Aorta (tissue), 5 donors: ENCODE data around the gene ALOX5AP. TPM values are rescaled to one million over a fixed set of nuclear protein-coding genes. Genes with fewer than 3 reads are reported as not detected.
A peak's percentile ranks its signal among the peaks of the same experiment; 100 is the strongest.

Source experiments
- ATAC-seq: fragments of 200-7000 bp; cut with Tn5 transposase; one replicate; pipeline ENCODE4 v1.9.1; 2022; ENCODE audit warnings: moderate library complexity; ENCODE audit not compliant: low FRiP score
- DNase-seq, 2 donors: peaks; one replicate each; pipeline ENCODE4 v3.0.0-alpha.2; 2020
- H3K27ac ChIP-seq, 2 donors: one replicate each; pipeline ENCODE4 v1.5.1; 2013; ENCODE audit warnings: low read length in 2 of 2, mild to moderate bottlenecking in 2 of 2, moderate library complexity in 2 of 2, control low read depth in 1 of 2, inconsistent platforms in 1 of 2, low read depth in 1 of 2
- H3K27me3 ChIP-seq, 2 donors: one replicate each; pipeline ENCODE4 v1.6.1; 2013; ENCODE audit warnings: control low read depth in 1 of 2, low read length in 1 of 2, mild to moderate bottlenecking in 1 of 2, moderate library complexity in 1 of 2; ENCODE audit not compliant: insufficient read depth in 2 of 2, control insufficient read depth in 1 of 2
- H3K36me3 ChIP-seq, 2 donors: one replicate each; pipeline ENCODE4 v1.6.1; 2013; ENCODE audit warnings: control low read depth in 1 of 2, low read length in 1 of 2, mild to moderate bottlenecking in 1 of 2; ENCODE audit not compliant: insufficient read depth in 2 of 2, control insufficient read depth in 1 of 2
- H3K4me1 ChIP-seq, 2 donors: one replicate each; pipeline ENCODE4 v1.6.1; 2013; ENCODE audit warnings: low read length in 2 of 2, control low read depth in 1 of 2, mild to moderate bottlenecking in 1 of 2, moderate library complexity in 1 of 2; ENCODE audit not compliant: insufficient read depth in 2 of 2, control insufficient read depth in 1 of 2
- H3K4me3 ChIP-seq, 2 donors: one replicate each; pipeline ENCODE4 v1.5.1; 2013; ENCODE audit warnings: low read length in 2 of 2, control low read depth in 1 of 2, mild to moderate bottlenecking in 1 of 2
- H3K9me3 ChIP-seq: one replicate; pipeline ENCODE4 v1.6.1; 2013; ENCODE audit warnings: mild to moderate bottlenecking, low read length; ENCODE audit not compliant: control insufficient read depth
- WGBS, 2 donors: extraction: QIAGEN DNeasy Blood & Tissue Kit; methylation state at CpG; one replicate each; pipeline ENCODE4 v1.1.7; 2013; 5-methylcytosine and 5-hydroxymethylcytosine counted together
- intact Hi-C, 2 donors: fragments of 100-400 bp; cut with DNase I; formaldehyde crosslinking; loops; one replicate each; pipeline versions ENCODE4 v1.14.2 to v1.15.0; 2022
- polyA plus RNA-seq, 2 donors: library from polyadenylated mRNA; stranded (reverse); fragments of 200-250 nt; gene quantifications; one replicate each; pipeline ENCODE4 v1.2.3, GENCODE V29; 2013
- total RNA-seq, 2 donors: library from RNA; stranded (reverse); fragmentation: NEBNext Ultra II Directional; extraction: Animal tissue kit (Norgen Biotek cat#: 25700); gene quantifications; one replicate each; pipeline ENCODE4 v1.2.1, GENCODE V29; 2021
- donor health status: healthy with polysubstance abuse.
- donor health status: Bipolar disorder and iron deficiency.
- donor health status: DM: no; HTN: no; CAD: no.
- donor health status: DM: no; HTN: no; CAD: no.
- donor health status: DM: yes; HTN: yes; CAD: no.

The ALOX5AP gene
- total and polyA plus RNA-seq, 4 donors = 7.1 to 37.7 (median 33.5) TPM

GRCh38 chr13:30720172-30720869 is 15.0 kb upstream of the ALOX5AP start:
- intact Hi-C loops = no loop called here
- H3K27ac ChIP-seq = no peak overlapping the region
- DNase-seq (no peak), ATAC-seq (no peak)
- H3K4me3 ChIP-seq = no peak overlapping the region
- H3K27me3 ChIP-seq = no peaks in the 10 kb centered on the region
- WGBS, 2 donors = 93 to 94% methylated on average over 3 of the region's 3 CpGs
- H3K4me1 ChIP-seq = peaks cover 0 to 2% of the 10 kb centered on the region in 2 donors
- no peaks in the 10 kb centered on the region for H3K36me3 ChIP-seq
- H3K9me3 ChIP-seq = no peaks in the 10 kb centered on the region

DNA sequence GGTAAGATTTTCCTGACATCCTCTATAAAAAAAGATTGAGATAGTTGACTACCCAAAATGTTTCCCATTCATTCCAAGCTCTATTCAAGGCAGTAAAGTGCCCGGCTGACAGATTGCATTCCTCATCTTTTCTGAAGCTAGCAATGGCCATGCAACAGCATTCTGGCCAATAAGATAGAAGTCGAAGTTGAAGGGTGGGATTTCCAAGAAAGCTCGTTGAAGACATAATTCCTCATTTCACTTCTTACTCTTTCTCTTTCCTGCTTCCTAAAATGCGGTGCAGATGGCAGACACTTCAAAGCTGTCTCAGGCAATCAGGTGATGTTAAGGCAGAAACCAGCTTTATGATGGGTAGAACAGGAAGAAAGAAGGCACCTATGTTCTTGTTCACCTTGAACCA is 13.4 kb upstream of the ALOX5AP start:
- Histone ChIP-seq H3K27me3 (no peaks in the 10 kb centered on the region), H3K36me3 (no peaks in the 10 kb centered on the region), H3K4me1 (peaks cover 0 to 5% of the 10 kb centered on the region in 2 donors), H3K27ac (no peak overlapping the region), H3K4me3 (no peak overlapping the region), H3K9me3 (no peaks in the 10 kb centered on the region)
- ATAC-seq (no peak), DNase-seq (no peak)
- intact Hi-C loops = no loop called here
- 94 to 95% methylated on average over 4 of the region's 4 CpGs for WGBS, 2 donors

GRCh38 chr13:30722361-30722760 is 13.0 kb upstream of the ALOX5AP start:
- DNase-seq (no peak), ATAC-seq (no peak)
- H3K27ac ChIP-seq = no peak overlapping the region
- intact Hi-C loops = no loop called here
- H3K36me3 ChIP-seq = no peaks in the 10 kb centered on the region
- H3K4me1 ChIP-seq = peaks cover 0 to 5% of the 10 kb centered on the region in 2 donors
- 94 to 98% methylated on average over 2 of the region's 2 CpGs for whole genome bisulfite sequencing, 2 donors
- no peaks in the 10 kb centered on the region for H3K9me3 ChIP-seq
- H3K27me3 ChIP-seq = no peaks in the 10 kb centered on the region
- no peak overlapping the region for H3K4me3 ChIP-seq

- intact Hi-C loops = no loop called here
- Histone ChIP-seq H3K27me3 (no peaks in the 10 kb centered on the region), H3K36me3 (no peaks in the 10 kb centered on the region), H3K4me1 (peaks cover 0 to 5% of the 10 kb centered on the region in 2 donors), H3K27ac (no peak overlapping the region), H3K4me3 (no peak overlapping the region), H3K9me3 (no peaks in the 10 kb centered on the region)
- 90 to 96% methylated on average over 3 of the region's 3 CpGs for WGBS, 2 donors
- ATAC-seq (no peak), DNase-seq (no peak)
Observed at GRCh38 chr13:30724778-30725177, 10.6 kb upstream of the ALOX5AP start.

GRCh38 chr13:30725326-30726085 is 9.8 kb upstream of the ALOX5AP start:
- ATAC-seq (peak; percentile 67), DNase-seq (no peak)
- H3K4me3 ChIP-seq = no peak overlapping the region
- peak overlapping the region in 1 of 2 donors; percentile 73 for H3K27ac ChIP-seq
- H3K36me3 ChIP-seq = no peaks in the 10 kb centered on the region
- no peaks in the 10 kb centered on the region for H3K27me3 ChIP-seq
- intact Hi-C loops = no loop called here
- no peaks in the 10 kb centered on the region for H3K9me3 ChIP-seq
- WGBS, 2 donors = 48 to 50% methylated on average over 2 of the region's 2 CpGs
- H3K4me1 ChIP-seq = peaks cover 0 to 5% of the 10 kb centered on the region in 2 donors

DNA sequence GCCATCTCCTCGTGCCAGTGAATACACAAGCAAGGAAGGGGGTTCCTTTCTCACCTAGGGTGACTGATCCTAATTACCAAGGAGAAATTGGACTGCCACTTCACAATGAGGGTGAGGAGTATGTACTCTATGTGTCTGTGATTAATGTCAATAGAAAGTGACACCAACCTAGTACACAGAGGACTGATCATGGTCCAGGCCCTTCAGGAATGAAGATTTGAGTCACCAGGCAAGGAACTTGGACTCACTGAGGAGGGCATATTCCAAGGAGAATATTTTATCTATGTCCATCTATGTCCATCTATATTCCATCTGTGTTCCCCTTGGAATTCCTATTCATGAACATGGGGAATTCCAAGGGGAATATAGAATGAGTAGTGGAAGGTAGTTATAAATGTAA is 9.2 kb upstream of the ALOX5AP start:
- H3K4me1 ChIP-seq = peaks cover 0 to 5% of the 10 kb centered on the region in 2 donors
- ATAC-seq = no peak
- 97% methylated on average over 1 of the region's 1 CpG for WGBS, 2 donors

GRCh38 chr13:30727491-30728355 is 7.6 kb upstream of the ALOX5AP start:
- Histone ChIP-seq H3K36me3 (no peaks in the 10 kb centered on the region), H3K4me3 (no peak overlapping the region), H3K4me1 (peaks cover 0 to 5% of the 10 kb centered on the region in 2 donors), H3K27me3 (no peaks in the 10 kb centered on the region), H3K9me3 (no peaks in the 10 kb centered on the region), H3K27ac (no peak overlapping the region)
- DNase-seq (no peak), ATAC-seq (no peak)
- intact Hi-C loops = no loop called here
- 81 to 85% methylated on average over 6 of the region's 6 CpGs for WGBS, 2 donors

More for the DNA sequence above, 9.2 kb upstream of the ALOX5AP start:
- Histone ChIP-seq H3K27me3 (no peaks in the 10 kb centered on the region), H3K4me3 (no peak overlapping the region), H3K9me3 (no peaks in the 10 kb centered on the region), H3K27ac (no peak overlapping the region), H3K36me3 (no peaks in the 10 kb centered on the region)
- intact Hi-C loops = no loop called here
- DNase-seq = no peak

GRCh38 chr13:30729801-30730200 is 5.5 kb upstream of the ALOX5AP start:
- 77 to 97% methylated on average over 8 of the region's 8 CpGs for WGBS, 2 donors
- H3K27me3 ChIP-seq = no peaks in the 10 kb centered on the region
- H3K4me1 ChIP-seq = peaks cover 0 to 5% of the 10 kb centered on the region in 2 donors
- no peak overlapping the region for H3K4me3 ChIP-seq
- DNase-seq (no peak), ATAC-seq (no peak)
- intact Hi-C loops = no loop called here
- no peaks in the 10 kb centered on the region for H3K36me3 ChIP-seq
- H3K9me3 ChIP-seq = no peaks in the 10 kb centered on the region
- no peak overlapping the region for H3K27ac ChIP-seq
